Measurements from ENCODE around the gene RNF222. TPM values are rescaled to one million over a fixed set of nuclear protein-coding genes. Genes with fewer than 3 reads are reported as not detected.

Gene RNF222
- total and polyA plus RNA-seq, 4 experiments from 2014 or later, result 0.08 to 0.17 (median 0.14) TPM

DNA sequence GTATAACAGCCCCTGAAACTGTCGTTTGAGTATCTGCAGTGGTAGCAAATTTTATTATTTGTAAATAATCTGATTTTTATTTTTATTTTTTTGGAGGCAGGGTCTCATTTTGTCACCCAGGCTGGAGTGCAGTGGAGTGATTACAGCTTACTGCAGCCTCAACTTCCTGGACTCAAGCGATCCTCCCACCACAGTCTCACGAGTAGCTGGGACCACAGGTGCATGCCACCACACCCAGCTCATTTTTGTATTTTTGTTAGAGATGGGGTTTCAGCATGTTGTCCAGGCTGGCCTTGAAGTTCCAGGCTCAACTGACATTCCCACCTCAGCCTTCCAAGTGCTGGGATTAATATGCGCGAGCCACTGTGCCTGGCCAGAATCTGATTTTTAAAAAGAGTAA, 40.8 kb upstream of the RNF222 start:
- H3K9me3 ChIP-seq (ENCODE audit: control insufficient read depth in 1 of 2, low read length in 2 of 2), result no peaks in the 10 kb centered on the region
- Mint-ChIP-seq H3K4me1 (peaks cover 38 to 75% (median 56%) of the 10 kb centered on the region in 4 donors), H3K27me3 (no peaks in the 10 kb centered on the region), H3K4me3 (peak overlapping the region in 4 of 8 donors; percentile 12 to 44 (median 38)), H3K27ac (peak overlapping the region in 6 of 7 donors; percentile 29 to 78 (median 68)), H3K36me3 (peaks cover 6 to 42% of the 10 kb centered on the region in 2 donors), H3K9me3 (no peaks in the 10 kb centered on the region)
- POLR2A ChIA-PET (ENCODE audit: partially characterized antibody), result no interaction called here
- peak in 2 of 5 donors; percentile 35 to 42 for DNase-seq
- H3K4me1 ChIP-seq (ENCODE audit: insufficient read depth, low read length), result peaks cover 65% of the 10 kb centered on the region
- H3K4me3 ChIP-seq (ENCODE audit: low read length in 2 of 2), result no peak overlapping the region
- H3K27me3 ChIP-seq (ENCODE audit: insufficient read depth, low read length), result no peaks in the 10 kb centered on the region
- no peak overlapping the region for H3K27ac ChIP-seq (ENCODE audit: low read depth, low read length)
- CTCF ChIA-PET (ENCODE audit: partially characterized antibody), result interaction anchor here (0.7 to 0.8 kb wide), 2 partner anchors 55 to 307 kb away, joined by 3 to 4 read pairs; no protein-coding TSS in a partner anchor
- H3K36me3 ChIP-seq (ENCODE audit: insufficient read depth, low read length), result peaks cover 5% of the 10 kb centered on the region
- intact Hi-C loops (cut with micrococcal nuclease), result loop anchor here (5.0 to 10.0 kb wide), 2 partner anchors 191 to 196 kb away; partner anchors contain the start of genes CTC1, MYH10 and PFAS

DNA sequence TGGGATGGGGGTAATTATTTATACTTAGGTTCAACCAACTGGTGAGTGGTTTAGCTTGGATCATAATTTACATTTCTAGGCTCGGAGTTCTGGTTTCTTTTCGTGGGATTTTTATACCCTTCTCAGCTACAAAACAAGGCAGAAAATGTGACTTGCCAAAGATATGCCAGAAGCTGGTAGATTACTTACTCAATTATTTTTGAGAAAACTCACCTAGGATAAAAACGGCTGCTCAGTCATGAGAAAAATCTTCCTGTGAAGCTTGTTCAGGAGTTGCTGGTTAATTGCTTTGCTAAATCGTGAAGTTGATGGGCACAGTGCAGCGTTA, 39.2 kb upstream of the RNF222 start:
- POLR2A ChIA-PET (ENCODE audit: partially characterized antibody), result interaction anchor here (0.6 to 1.5 kb wide), 7 partner anchors 12 to 751 kb away, joined by 3 to 6 read pairs (median 4); partner anchors contain the start of gene PIK3R5
- CTCF ChIA-PET (ENCODE audit: partially characterized antibody), result interaction anchor here (0.6 to 2.2 kb wide), 5 partner anchors 13 to 309 kb away, joined by 3 to 18 read pairs (median 6); no protein-coding TSS in a partner anchor
- peak overlapping the region; percentile 87 to 95 for H3K4me3 ChIP-seq (ENCODE audit: low read length in 2 of 2)
- peaks cover 5% of the 10 kb centered on the region for H3K36me3 ChIP-seq (ENCODE audit: insufficient read depth, low read length)
- H3K4me1 ChIP-seq (ENCODE audit: insufficient read depth, low read length), result peaks cover 53% of the 10 kb centered on the region
- H3K36me3 Mint-ChIP-seq, result peaks cover 6 to 36% of the 10 kb centered on the region in 2 donors
- H3K4me3 Mint-ChIP-seq, result peak overlapping the region; percentile 94 to 99 (median 98)
- H3K27me3 Mint-ChIP-seq, result no peaks in the 10 kb centered on the region
- no peaks in the 10 kb centered on the region for H3K9me3 Mint-ChIP-seq
- peak overlapping the region; percentile 96 to 100 (median 99) for H3K27ac Mint-ChIP-seq
- H3K27me3 ChIP-seq (ENCODE audit: insufficient read depth, low read length), result no peaks in the 10 kb centered on the region
- H3K27ac ChIP-seq (ENCODE audit: low read depth, low read length), result peak overlapping the region; percentile 100
- no peak for DNase-seq
- no peaks in the 10 kb centered on the region for H3K9me3 ChIP-seq (ENCODE audit: control insufficient read depth in 1 of 2, low read length in 2 of 2)
- intact Hi-C loops (cut with micrococcal nuclease), result loop anchor here (5.0 to 10.0 kb wide), 2 partner anchors 190 to 198 kb away; partner anchors contain the start of genes CTC1, MYH10 and PFAS
- H3K4me1 Mint-ChIP-seq, result peaks cover 29 to 62% (median 43%) of the 10 kb centered on the region in 4 donors

DNA sequence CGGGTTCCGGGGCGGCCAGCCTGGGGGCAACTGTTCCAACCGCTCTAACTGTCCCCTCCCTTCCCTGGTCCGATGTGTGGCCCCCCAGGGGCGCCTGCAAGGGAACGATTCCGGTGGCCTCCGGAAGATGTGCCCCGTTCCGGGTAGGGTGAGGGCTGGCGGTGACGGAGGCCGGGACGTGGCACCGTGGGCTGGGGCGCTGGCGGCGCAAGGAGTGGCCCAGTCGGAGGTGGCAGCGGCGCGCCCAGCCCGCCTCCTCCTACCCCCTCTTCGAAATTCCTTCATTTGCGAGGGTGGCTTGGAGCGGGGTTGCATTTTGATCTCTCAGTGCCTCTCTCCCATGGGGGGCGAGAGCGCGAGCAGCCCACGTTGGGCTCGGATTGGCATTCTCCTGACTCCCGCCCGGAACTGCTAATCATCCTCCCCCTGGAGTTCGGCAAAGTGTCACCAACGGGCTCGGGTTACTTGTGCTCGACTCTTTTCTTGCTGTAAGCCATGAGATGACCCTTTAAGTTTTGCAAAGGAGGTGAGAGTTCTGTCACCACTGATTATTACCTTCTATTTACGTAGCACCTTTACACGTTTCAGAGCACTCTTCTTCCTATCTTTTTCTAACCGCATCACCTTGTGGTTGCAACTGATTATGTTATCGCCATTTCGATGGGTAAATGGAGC, 38.7 kb upstream of the RNF222 start:
- H3K36me3 Mint-ChIP-seq, result peaks cover 6 to 33% of the 10 kb centered on the region in 2 donors
- peaks cover 25 to 57% (median 38%) of the 10 kb centered on the region in 4 donors for H3K4me1 Mint-ChIP-seq
- intact Hi-C loops (cut with micrococcal nuclease), result loop anchor here (5.0 to 10.0 kb wide), 2 partner anchors 189 to 198 kb away; partner anchors contain the start of genes CTC1, MYH10 and PFAS
- peak in 4 of 5 donors; percentile 62 to 74 (median 70) for DNase-seq
- Histone ChIP-seq H3K27me3 (ENCODE audit: insufficient read depth, low read length) (no peaks in the 10 kb centered on the region), H3K27ac (ENCODE audit: low read depth, low read length) (peak overlapping the region; percentile 100), H3K4me1 (ENCODE audit: insufficient read depth, low read length) (peaks cover 48% of the 10 kb centered on the region), H3K4me3 (ENCODE audit: low read length in 2 of 2) (peak overlapping the region; percentile 87 to 95), H3K9me3 (ENCODE audit: control insufficient read depth in 1 of 2, low read length in 2 of 2) (no peaks in the 10 kb centered on the region), H3K36me3 (ENCODE audit: insufficient read depth, low read length) (peaks cover 5% of the 10 kb centered on the region)
- H3K27me3 Mint-ChIP-seq, result no peaks in the 10 kb centered on the region
- H3K4me3 Mint-ChIP-seq, result peak overlapping the region; percentile 94 to 99 (median 98)
- CTCF ChIA-PET (ENCODE audit: partially characterized antibody), result interaction anchor here (1.3 to 2.2 kb wide), 5 partner anchors 13 to 310 kb away, joined by 4 to 18 read pairs (median 6); no protein-coding TSS in a partner anchor
- no peaks in the 10 kb centered on the region for H3K9me3 Mint-ChIP-seq
- peak overlapping the region; percentile 96 to 100 (median 99) for H3K27ac Mint-ChIP-seq
- POLR2A ChIA-PET (ENCODE audit: partially characterized antibody), result interaction anchor here (0.5 to 1.6 kb wide), 22 partner anchors 13 to 1401 kb away, joined by 3 to 11 read pairs (median 4); partner anchors contain the start of genes KRABD2, MYH10, PIK3R5 and SLC16A13

DNA sequence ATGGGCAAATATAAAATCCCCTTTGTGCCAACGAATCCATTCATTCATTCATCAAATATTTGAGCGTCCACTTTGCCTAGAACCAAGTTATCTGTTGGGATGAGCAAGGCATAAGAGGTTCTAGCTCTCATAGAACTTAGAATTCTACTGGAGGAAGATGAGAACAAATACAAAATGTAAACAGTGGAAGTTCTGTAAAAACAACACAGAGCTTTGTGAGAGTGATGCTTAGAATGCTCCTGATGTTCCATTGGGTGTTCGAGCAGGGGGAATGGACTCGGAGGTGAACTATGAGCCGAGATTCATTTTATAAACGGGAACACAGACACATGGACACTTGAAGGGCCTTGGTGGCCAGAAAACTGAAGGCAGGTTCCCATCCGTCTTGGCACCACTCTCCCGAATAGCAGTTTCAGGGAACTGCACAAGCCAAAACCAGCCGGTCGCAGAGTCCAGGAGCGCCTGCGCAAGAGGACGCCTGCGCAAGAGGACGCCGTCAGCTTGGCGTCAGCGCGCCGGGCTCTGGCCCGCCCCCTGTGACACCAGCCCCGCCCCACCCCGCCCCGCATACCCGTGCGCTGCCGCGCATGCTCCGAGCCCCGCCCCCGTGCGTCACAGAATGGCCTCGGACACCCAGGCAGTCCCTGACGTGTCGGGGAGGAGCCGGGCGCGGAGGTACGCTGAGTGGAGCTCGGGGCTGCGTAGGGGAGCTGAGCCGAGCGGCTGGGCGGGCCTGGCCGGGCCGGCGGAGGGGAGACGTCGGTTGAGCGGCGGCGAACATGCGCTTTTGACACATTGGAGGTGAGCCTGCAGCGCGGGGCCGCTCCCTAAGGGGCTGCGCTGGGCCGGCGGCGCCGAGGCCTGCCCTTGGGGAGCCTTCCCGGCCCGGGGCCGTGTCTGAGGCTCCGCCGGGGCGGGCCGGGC, 37.9 kb upstream of the RNF222 start, which contains the start of gene NDEL1:
Gene NDEL1 (plus strand): TSS at position 640 of the 924 bp plus-strand sequence. CDS start 8,388 bp downstream, outside the sequence.
- POLR2A ChIA-PET (ENCODE audit: partially characterized antibody), result interaction anchor here (0.5 to 1.6 kb wide), 17 partner anchors 20 to 1400 kb away, joined by 3 to 11 read pairs (median 4); partner anchors contain the start of genes KRABD2, MYH10 and SLC16A13
- peak within 1 kb of the TSS; percentile 100 for H3K27ac ChIP-seq (ENCODE audit: low read depth, low read length)
- no peaks in the 10 kb centered on the region for H3K27me3 ChIP-seq (ENCODE audit: insufficient read depth, low read length)
- H3K4me3 ChIP-seq (ENCODE audit: low read length in 2 of 2), result peak within 1 kb of the TSS; percentile 87 to 95
- peaks cover 5% of the 10 kb centered on the region for H3K36me3 ChIP-seq (ENCODE audit: insufficient read depth, low read length)
- H3K4me1 ChIP-seq (ENCODE audit: insufficient read depth, low read length), result peaks cover 40% of the 10 kb centered on the region
- H3K9me3 ChIP-seq (ENCODE audit: control insufficient read depth in 1 of 2, low read length in 2 of 2), result no peaks in the 10 kb centered on the region
- Mint-ChIP-seq H3K4me3 (peak within 1 kb of the TSS; percentile 94 to 99 (median 98)), H3K27me3 (no peaks in the 10 kb centered on the region), H3K36me3 (peaks cover 6 to 27% of the 10 kb centered on the region in 2 donors), H3K27ac (peak within 1 kb of the TSS; percentile 96 to 100 (median 99)), H3K9me3 (no peaks in the 10 kb centered on the region), H3K4me1 (peaks cover 19 to 49% (median 31%) of the 10 kb centered on the region in 4 donors)
- peak; percentile 98 to 99 (median 98) for DNase-seq
- intact Hi-C loops (cut with micrococcal nuclease), result loop anchor here (1.0 to 10.0 kb wide), 4 partner anchors 52 to 305 kb away; partner anchors contain the start of genes CTC1, MYH10, PFAS and RPL26
- CTCF ChIA-PET (ENCODE audit: partially characterized antibody), result interaction anchor here (1.1 to 2.2 kb wide), 4 partner anchors 15 to 310 kb away, joined by 3 to 12 read pairs (median 5); no protein-coding TSS in a partner anchor

DNA sequence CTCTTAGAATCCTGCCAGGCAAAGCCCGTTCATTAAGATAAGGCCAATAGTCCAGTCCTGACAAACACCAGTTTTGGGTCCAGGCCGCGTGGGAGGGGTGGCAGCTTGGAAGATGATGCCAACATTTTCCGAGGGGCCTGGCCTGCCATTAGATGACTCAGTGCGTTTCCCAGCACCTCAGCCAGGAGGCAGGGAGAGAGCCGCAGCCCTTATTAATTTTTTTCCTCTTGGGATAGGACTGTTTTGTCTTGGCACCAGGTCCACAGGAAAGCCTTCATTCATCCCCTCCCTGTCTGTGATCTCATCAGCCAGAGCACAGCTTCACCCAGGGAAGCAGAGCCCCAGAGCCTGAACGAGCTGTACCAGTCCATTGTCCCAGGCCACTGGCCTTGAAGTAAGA, 33.3 kb upstream of the RNF222 start:
- CTCF ChIA-PET (ENCODE audit: partially characterized antibody), result no interaction called here
- H3K4me1 ChIP-seq (ENCODE audit: insufficient read depth, low read length), result peaks cover 4% of the 10 kb centered on the region
- intact Hi-C loops (cut with micrococcal nuclease), result loop anchor here (10.0 kb wide), 1 partner anchor 204 kb away; the partner anchor contains the start of gene MYH10

DNA sequence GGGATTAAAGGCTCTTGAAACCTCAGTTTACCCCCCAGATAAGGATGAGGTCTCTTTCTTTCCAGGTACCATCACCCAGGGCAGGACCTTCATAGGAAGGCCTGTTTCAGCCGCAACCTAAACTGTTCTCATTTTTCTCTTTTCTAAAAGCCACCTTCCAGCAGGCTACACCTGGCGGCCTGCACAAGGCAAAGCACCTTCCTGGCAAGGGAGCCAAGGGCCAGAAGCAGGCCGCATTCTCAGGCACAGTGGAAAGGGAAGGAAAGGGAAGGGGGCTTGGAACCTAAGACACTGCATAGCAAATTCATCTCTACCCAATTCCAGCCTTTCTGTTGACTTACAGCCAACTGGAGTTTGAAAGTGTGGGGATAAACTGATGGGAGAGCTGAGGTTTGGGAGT, 29.2 kb upstream of the RNF222 start:
- Mint-ChIP-seq H3K27me3 (peaks cover 3 to 12% of the 10 kb centered on the region in 2 donors), H3K27ac (no peak overlapping the region)

More for the DNA sequence above, 33.3 kb upstream of the RNF222 start:
- Histone ChIP-seq H3K27ac (ENCODE audit: low read depth, low read length) (no peak overlapping the region), H3K36me3 (ENCODE audit: insufficient read depth, low read length) (no peaks in the 10 kb centered on the region), H3K4me3 (ENCODE audit: low read length in 2 of 2) (no peak overlapping the region), H3K9me3 (ENCODE audit: control insufficient read depth in 1 of 2, low read length in 2 of 2) (no peaks in the 10 kb centered on the region), H3K27me3 (ENCODE audit: insufficient read depth, low read length) (no peaks in the 10 kb centered on the region)
- H3K4me3 Mint-ChIP-seq, result no peak overlapping the region
- H3K9me3 Mint-ChIP-seq, result no peaks in the 10 kb centered on the region
- H3K27ac Mint-ChIP-seq, result no peak overlapping the region
- POLR2A ChIA-PET (ENCODE audit: partially characterized antibody), result no interaction called here
- DNase-seq, result no peak
- peaks cover 1 to 10% (median 3%) of the 10 kb centered on the region in 4 donors for H3K4me1 Mint-ChIP-seq
- H3K27me3 Mint-ChIP-seq, result peaks cover 0 to 3% of the 10 kb centered on the region in 2 donors
- peaks cover 0 to 2% of the 10 kb centered on the region in 2 donors for H3K36me3 Mint-ChIP-seq

More for the DNA sequence above, 29.2 kb upstream of the RNF222 start:
- Histone ChIP-seq H3K4me3 (ENCODE audit: low read length in 2 of 2) (no peak overlapping the region), H3K27ac (ENCODE audit: low read depth, low read length) (no peak overlapping the region), H3K4me1 (ENCODE audit: insufficient read depth, low read length) (no peaks in the 10 kb centered on the region), H3K27me3 (ENCODE audit: insufficient read depth, low read length) (no peaks in the 10 kb centered on the region), H3K9me3 (ENCODE audit: control insufficient read depth in 1 of 2, low read length in 2 of 2) (no peaks in the 10 kb centered on the region), H3K36me3 (ENCODE audit: insufficient read depth, low read length) (no peaks in the 10 kb centered on the region)
- intact Hi-C loops (cut with micrococcal nuclease), result no loop called here
- no peak for DNase-seq
- ChIA-PET CTCF (ENCODE audit: partially characterized antibody) (interaction anchor here (1.6 kb wide), 1 partner anchor 17 kb away, joined by 4 read pairs; no protein-coding TSS in a partner anchor), POLR2A (ENCODE audit: partially characterized antibody) (no interaction called here)
- Mint-ChIP-seq H3K4me3 (no peak overlapping the region), H3K4me1 (no peaks in the 10 kb centered on the region), H3K9me3 (no peaks in the 10 kb centered on the region), H3K36me3 (no peaks in the 10 kb centered on the region)
